Heart right ventricle (tissue), 16 donors: ENCODE measurements around the gene PODXL2. TPM values are rescaled to one million over a fixed set of nuclear protein-coding genes. Genes with fewer than 3 reads are reported as not detected.

Experiments used
- ATAC-seq, 8 donors: fragments of 200-7000 bp; cut with Tn5 transposase; one replicate each; pipeline ENCODE4 v1.9.1; 2020; ENCODE audit warnings: mild to moderate bottlenecking in 8 of 8, moderate library complexity in 8 of 8, moderate number of reproducible peaks in 1 of 8
- DNase-seq, 2 donors: peaks; one replicate each; pipeline ENCODE4 v3.0.0-alpha.2; 2020
- H3K27ac ChIP-seq, 10 donors: fragments of 200-600 bp; sonication (generic) in 2 of 10; one replicate each; pipeline versions ENCODE4 v1.5.0 to v1.8.0; 2020 to 2022; ENCODE audit warnings: mild to moderate bottlenecking in 3 of 10
- H3K27me3 ChIP-seq, 7 donors: fragments of 200-600 bp; one replicate each; pipeline ENCODE4 v1.8.0; 2021 to 2022; ENCODE audit warnings: mild to moderate bottlenecking in 2 of 7
- H3K36me3 ChIP-seq, 9 donors: fragments of 200-600 bp; sonication (generic) in 1 of 9; one replicate each; pipeline versions ENCODE4 v1.5.0 to v1.8.0; 2020 to 2022; ENCODE audit warnings: mild to moderate bottlenecking in 2 of 9
- H3K4me1 ChIP-seq, 9 donors: fragments of 200-600 bp; sonication (generic) in 1 of 9; one replicate each; pipeline versions ENCODE4 v1.5.0 to v1.8.0; 2020 to 2022; ENCODE audit warnings: mild to moderate bottlenecking in 4 of 9
- H3K4me3 ChIP-seq, 10 donors: fragments of 200-600 bp; sonication (generic) in 2 of 10; one replicate each; pipeline versions ENCODE4 v1.5.0 to v1.8.0; 2020 to 2022; ENCODE audit warnings: mild to moderate bottlenecking in 7 of 10, moderate library complexity in 2 of 10
- H3K9me3 ChIP-seq, 11 donors: fragments of 200-600 bp in 10 of 11; sonication (generic) in 2 of 11; one replicate each; pipeline versions ENCODE4 v1.5.0 to v1.8.0; 2013 to 2022; ENCODE audit warnings: mild to moderate bottlenecking in 2 of 11, control low read depth in 1 of 11, moderate library complexity in 1 of 11
- CTCF ChIP-seq, 9 donors: fragments of 200-600 bp; sonication (generic) in 2 of 9; IDR thresholded peaks; one replicate each; pipeline versions ENCODE4 v1.5.0 to v1.8.0; 2021 to 2022; ENCODE audit warnings: antibody characterized with exemption in 9 of 9, mild to moderate bottlenecking in 5 of 9, moderate library complexity in 1 of 9
- WGBS, 2 donors: extraction: QIAGEN DNeasy Blood & Tissue Kit; methylation state at CpG; one replicate each; pipeline ENCODE4 v1.1.7; 2013; ENCODE audit warnings: inconsistent platforms in 1 of 2; 5-methylcytosine and 5-hydroxymethylcytosine counted together
- intact Hi-C, 10 donors: fragments of 100-400 bp; cut with DNase I; formaldehyde crosslinking; loops; one replicate each; pipeline versions ENCODE4 v1.11.1 to v1.14.2; 2022
- polyA plus RNA-seq, 2 donors: library from polyadenylated mRNA; stranded (reverse); fragments of 200-250 nt; gene quantifications; one replicate each; pipeline ENCODE4 v1.2.3, GENCODE V29; 2013
- total RNA-seq, 10 donors: library from RNA; stranded (reverse); fragmentation: NEBNext Ultra II Directional in 3 of 10; extraction: Animal tissue kit (Norgen Biotek cat#: 25700) in 3 of 10; gene quantifications; one replicate each; pipeline versions ENCODE4 v1.2.1 to v1.2.4, GENCODE V29; 2021 to 2023
- donor health status: Arrhythmogenic right ventricular cardiomyopathy.
- donor health status: ischemic (EF 13 %, LVEDD 7.1; RV severe dilation, severe dysfunction).
- donor health status: healthy with polysubstance abuse.
- donor health status: DM: no; HTN: yes; CAD: no.
- donor health status: DM: no; HTN: no; CAD: no.
- donor health status: ischemic (EF 25% LVEDD 6.9; RV normal size, moderate dysfunction).
- donor health status: ischemic (EF 25% LVEDD 5.7; RV mildly dilated, moderate dysfunction).
- donor health status: healthy.
- donor health status: DM: yes; HTN: yes; CAD: no.
- donor health status: Ischemic cardiomyopathy.
- donor health status: ischemic (EF 35%, LVEDD 5.7; RV mildly dilated, moderate dysfunction).
- donor health status: nonischemic (EF 11% LVEDD 7.7; RV severe dilation, severe dysfunction).
- donor health status: DM: yes; HTN: yes; CAD: no.
- donor health status: PGD.
- donor health status: ischemic (EF 29% LVEDD 5.4; RV normal size, mild dysfunction).
- donor health status: nonischemic (EF 23%, LVEDD 6.1; RV moderate dilation, normal function).

The PODXL2 gene
- total and polyA plus RNA-seq, 12 donors: 0.42 to 4.0 (median 1.5) TPM

- 87 to 90% methylated on average over 5 of the region's 5 CpGs for WGBS, 2 donors
- no peaks in the 10 kb centered on the region for H3K27me3 ChIP-seq
- intact Hi-C loops: no loop called here
- TF ChIP-seq CTCF (IDR thresholded peaks at IDR 0.05): no peak
- H3K4me3 ChIP-seq: no peak overlapping the region
- ATAC-seq (no peak), DNase-seq (no peak)
- no peaks in the 10 kb centered on the region for H3K36me3 ChIP-seq
- no peak overlapping the region for H3K27ac ChIP-seq
- H3K4me1 ChIP-seq: peaks cover 0 to 25% (median 0%) of the 10 kb centered on the region in 9 donors
- no peaks in the 10 kb centered on the region for H3K9me3 ChIP-seq
Measured at GRCh38 chr3:127661600-127661999, 32.6 kb downstream of the PODXL2 start.

DNA sequence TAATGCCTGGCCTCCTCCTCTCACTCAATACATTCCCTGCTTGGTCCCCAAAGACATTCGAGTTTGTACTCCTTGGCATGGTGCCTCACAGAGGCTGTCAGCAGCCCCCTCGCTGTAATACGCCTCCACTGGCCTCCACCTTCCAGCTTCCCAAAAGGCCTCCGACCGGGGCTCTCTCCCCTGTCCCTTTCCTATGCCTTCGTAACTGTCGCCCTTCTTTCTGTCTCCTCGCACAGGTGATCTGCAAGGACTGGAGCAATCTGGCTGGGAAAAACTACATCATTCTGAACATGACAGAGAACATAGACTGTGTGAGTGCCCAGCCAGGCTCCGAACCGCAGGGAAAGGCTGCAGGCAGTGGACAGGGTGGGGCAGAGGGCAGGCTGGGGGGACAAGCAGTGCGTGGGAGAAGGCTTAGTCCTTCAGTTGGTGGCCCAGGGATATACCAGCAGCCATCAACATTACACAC, 33.0 kb downstream of the PODXL2 start:
- Histone ChIP-seq H3K9me3 (no peaks in the 10 kb centered on the region), H3K27me3 (no peaks in the 10 kb centered on the region), H3K27ac (peak overlapping the region in 1 of 10 donors; percentile 11), H3K36me3 (no peaks in the 10 kb centered on the region), H3K4me3 (no peak overlapping the region), H3K4me1 (peaks cover 0 to 25% (median 0%) of the 10 kb centered on the region in 9 donors)
- no peak for TF ChIP-seq CTCF (IDR thresholded peaks at IDR 0.05)
- ATAC-seq (peak in 6 of 8 donors; percentile 15 to 62 (median 40)), DNase-seq (no peak)
- WGBS, 2 donors: 72 to 76% methylated on average over 11 of the region's 11 CpGs
- intact Hi-C loops: no loop called here

- DNase-seq (no peak), ATAC-seq (no peak)
- no peak for TF ChIP-seq CTCF (IDR thresholded peaks at IDR 0.05)
- H3K36me3 ChIP-seq: no peaks in the 10 kb centered on the region
- no peaks in the 10 kb centered on the region for H3K27me3 ChIP-seq
- no peak overlapping the region for H3K4me3 ChIP-seq
- intact Hi-C loops: no loop called here
- H3K9me3 ChIP-seq: no peaks in the 10 kb centered on the region
- no peak overlapping the region for H3K27ac ChIP-seq
- 80% methylated on average over 5 of the region's 5 CpGs for WGBS, 2 donors
- H3K4me1 ChIP-seq: peaks cover 0 to 25% (median 0%) of the 10 kb centered on the region in 9 donors
Measured at GRCh38 chr3:127663151-127663550, 34.2 kb downstream of the PODXL2 start.

GRCh38 chr3:127665165-127665564, 36.2 kb downstream of the PODXL2 start:
- H3K9me3 ChIP-seq: no peaks in the 10 kb centered on the region
- no peak for TF ChIP-seq CTCF (IDR thresholded peaks at IDR 0.05)
- H3K27me3 ChIP-seq: no peaks in the 10 kb centered on the region
- H3K27ac ChIP-seq: no peak overlapping the region
- ATAC-seq (no peak), DNase-seq (no peak)
- 79 to 87% methylated on average over 2 of the region's 2 CpGs for WGBS, 2 donors
- intact Hi-C loops: no loop called here
- H3K36me3 ChIP-seq: no peaks in the 10 kb centered on the region
- no peak overlapping the region for H3K4me3 ChIP-seq
- H3K4me1 ChIP-seq: peaks cover 0 to 10% (median 0%) of the 10 kb centered on the region in 9 donors
